Measurements from ENCODE around the gene POLQ. TPM values are rescaled to one million over a fixed set of nuclear protein-coding genes. Genes with fewer than 3 reads are reported as not detected.
"Not testable (repeated sequence)": the region's sequence is repeated elsewhere in the genome, so short reads cannot be mapped to it uniquely, and the experiment has no call there.

Gene POLQ
- total and polyA plus RNA-seq, 2 donors (not counting 3 experiments of a cell fraction or from before 2014, with no cell fraction given), result 1.8 to 10.8 TPM

- Histone ChIP-seq H3K4me3 (replicated peaks in 1 of 3; ENCODE audit: insufficient read depth in 1 of 3, low read depth in 1 of 3, low read length in 3 of 3) (no peak overlapping the region), H3K9ac (replicated peaks; ENCODE audit: extremely low read depth, insufficient read depth, low read length) (no peak overlapping the region), H3K9me1 (replicated peaks; ENCODE audit: control insufficient read depth, extremely low read depth, insufficient read depth, low read length) (no peaks in the 10 kb centered on the region), H3K9me3 (replicated peaks; ENCODE audit: control insufficient read depth, insufficient read depth, low read length) (no peaks in the 10 kb centered on the region), H4K20me1 (replicated peaks; ENCODE audit: control insufficient read depth, extremely low read depth, insufficient read depth, low read length) (no peaks in the 10 kb centered on the region), H3K79me2 (ENCODE audit: control insufficient read depth, insufficient read depth, low read length) (no peaks in the 10 kb centered on the region), H3K27ac (ENCODE audit: insufficient read depth, low read depth, low read length) (no peak overlapping the region), H3K36me3 (ENCODE audit: control insufficient read depth in 2 of 2, extremely low read depth in 1 of 2, insufficient read depth in 2 of 2, low read length in 2 of 2) (no peaks in the 10 kb centered on the region), H3K4me1 (ENCODE audit: control insufficient read depth, extremely low read depth, insufficient read depth, low read length) (no peaks in the 10 kb centered on the region), H3K4me2 (ENCODE audit: insufficient read depth, low read length) (no peak overlapping the region), H2AFZ (ENCODE audit: low read depth, low read length) (no peak overlapping the region), H3K27me3 (ENCODE audit: control insufficient read depth in 2 of 2, insufficient read depth in 2 of 2, low read length in 2 of 2) (no peaks in the 10 kb centered on the region)
- ChIA-PET CTCF (no interaction called here), POLR2A (no interaction called here)
- no peak for FAIRE-seq
- no peak for DNase-seq (ENCODE audit: low read depth, low spot score)
- intact Hi-C loops (cut with micrococcal nuclease) (no loop called here), dilution Hi-C loops (cut with MboI; ENCODE audit: extremely low pct_ligation_motif_present, low sequenced_read_pairs) (no loop called here)
- no TSS peak for BruUV-seq (replicated peaks)
- TF ChIP-seq GATA2 (IDR thresholded peaks at IDR 0.05; ENCODE audit: insufficient read depth, insufficient read length, low read depth, low read length), result no peak
- no peak for TF ChIP-seq MAX (IDR thresholded peaks at IDR 0.05; ENCODE audit: insufficient read depth, insufficient read length)
- no peak for TF ChIP-seq CTCF (IDR thresholded peaks at IDR 0.05; ENCODE audit: extremely low read depth in 1 of 2, insufficient read depth in 1 of 2, low read depth in 1 of 2, low read length in 2 of 2)
- TF ChIP-seq POLR2A (IDR thresholded peaks at IDR 0.05; ENCODE audit: low read depth, low read length), result no peak
- TF ChIP-seq JUN (IDR thresholded peaks at IDR 0.05; ENCODE audit: borderline replicate concordance, insufficient read depth, insufficient read length, low read depth), result no peak
- TF ChIP-seq MYC (IDR thresholded peaks at IDR 0.05; ENCODE audit: low read depth, low read length), result no peak
- no peak for TF ChIP-seq FOS (IDR thresholded peaks at IDR 0.05; ENCODE audit: borderline replicate concordance, insufficient read depth, low read length)
- no peak for TF ChIP-seq POLR2AphosphoS5 (IDR thresholded peaks at IDR 0.05; ENCODE audit: insufficient read depth, low read depth, low read length)
- TF ChIP-seq EZH2 (IDR thresholded peaks at IDR 0.05; ENCODE audit: borderline replicate concordance, low read depth, low read length, severe bottlenecking), result no peak
Observed at GRCh38 chr3:121462565-121462964, 83.2 kb downstream of the POLQ start.

- CTCF ChIA-PET, result interaction anchor here (1.4 kb wide), 1 partner anchor 16 kb away, joined by 3 read pairs; no protein-coding TSS in a partner anchor
- H3K36me3 ChIP-seq (ENCODE audit: control insufficient read depth in 2 of 2, extremely low read depth in 1 of 2, insufficient read depth in 2 of 2, low read length in 2 of 2); intact Hi-C loops (cut with micrococcal nuclease); BruUV-seq (replicated peaks); H3K4me1 ChIP-seq (ENCODE audit: control insufficient read depth, extremely low read depth, insufficient read depth, low read length); H3K4me2 ChIP-seq (ENCODE audit: insufficient read depth, low read length); FAIRE-seq; H3K27me3 ChIP-seq (ENCODE audit: control insufficient read depth in 2 of 2, insufficient read depth in 2 of 2, low read length in 2 of 2); H3K9me3 ChIP-seq (replicated peaks; ENCODE audit: control insufficient read depth, insufficient read depth, low read length); H3K27ac ChIP-seq (ENCODE audit: insufficient read depth, low read depth, low read length); H2AFZ ChIP-seq (ENCODE audit: low read depth, low read length); H3K9ac ChIP-seq (replicated peaks; ENCODE audit: extremely low read depth, insufficient read depth, low read length); POLR2A ChIA-PET; H3K79me2 ChIP-seq (ENCODE audit: control insufficient read depth, insufficient read depth, low read length); H3K9me1 ChIP-seq (replicated peaks; ENCODE audit: control insufficient read depth, extremely low read depth, insufficient read depth, low read length); H4K20me1 ChIP-seq (replicated peaks; ENCODE audit: control insufficient read depth, extremely low read depth, insufficient read depth, low read length); DNase-seq (ENCODE audit: low read depth, low spot score); dilution Hi-C loops (cut with MboI; ENCODE audit: extremely low pct_ligation_motif_present, low sequenced_read_pairs); H3K4me3 ChIP-seq (replicated peaks in 1 of 3; ENCODE audit: insufficient read depth in 1 of 3, low read depth in 1 of 3, low read length in 3 of 3): not testable (repeated sequence)
Observed at GRCh38 chr3:121451752-121452151, 94.0 kb downstream of the POLQ start.

Measured in endothelial cell of umbilical vein (primary cell).